ENCODE results near the gene ZC2HC1B. TPM values are rescaled to one million over a fixed set of nuclear protein-coding genes. Genes with fewer than 3 reads are reported as not detected.
"Not testable (repeated sequence)": the region's sequence is repeated elsewhere in the genome, so short reads cannot be mapped to it uniquely, and the experiment has no call there.

The ZC2HC1B gene
- total RNA-seq, 2 experiments from 2014 or later = not detected

DNA sequence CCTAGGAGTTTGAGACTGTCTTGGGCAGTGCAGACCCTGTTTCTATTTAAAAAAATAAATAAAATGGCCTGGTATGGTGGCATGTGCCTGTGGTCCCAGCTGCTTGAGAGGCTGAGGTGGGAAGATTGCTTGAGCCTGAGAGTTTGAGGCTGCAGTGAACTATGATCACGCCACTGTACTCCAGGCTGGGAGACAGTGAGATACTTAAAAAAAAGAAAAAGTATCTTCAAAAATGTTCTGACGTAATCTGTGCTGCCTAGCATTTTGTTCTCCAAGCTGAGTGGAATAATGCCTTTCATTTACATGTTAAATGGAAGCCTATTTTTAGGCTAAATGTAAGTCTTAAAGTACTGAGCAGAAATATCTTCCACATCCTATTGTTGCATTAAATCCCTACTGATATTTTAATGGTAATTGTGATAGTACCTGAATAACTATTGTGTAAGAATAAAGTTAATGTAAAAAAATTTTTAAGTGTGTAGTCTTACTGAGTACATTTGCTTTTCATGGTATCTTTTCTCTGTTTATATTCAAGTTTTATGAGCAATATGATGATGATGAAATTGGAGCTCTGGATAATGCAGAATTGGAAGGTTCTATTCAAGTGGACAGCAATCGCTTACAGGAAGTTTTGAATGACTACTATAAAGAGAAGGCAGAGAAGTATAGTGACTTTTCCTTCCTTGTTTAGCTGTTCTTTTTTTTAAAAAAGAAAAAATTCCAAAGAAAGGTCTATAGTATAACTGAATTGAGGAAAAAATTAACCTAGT is 4.2 kb upstream of the ZC2HC1B start:
- ChIA-PET CTCF (interaction anchor here (0.6 kb wide), 1 partner anchor 138 kb away, joined by 3 read pairs; no protein-coding TSS in a partner anchor), POLR2A (interaction anchor here (0.7 to 1.2 kb wide), 2 partner anchors 18 to 38 kb away, joined by 4 read pairs; no protein-coding TSS in a partner anchor)

DNA sequence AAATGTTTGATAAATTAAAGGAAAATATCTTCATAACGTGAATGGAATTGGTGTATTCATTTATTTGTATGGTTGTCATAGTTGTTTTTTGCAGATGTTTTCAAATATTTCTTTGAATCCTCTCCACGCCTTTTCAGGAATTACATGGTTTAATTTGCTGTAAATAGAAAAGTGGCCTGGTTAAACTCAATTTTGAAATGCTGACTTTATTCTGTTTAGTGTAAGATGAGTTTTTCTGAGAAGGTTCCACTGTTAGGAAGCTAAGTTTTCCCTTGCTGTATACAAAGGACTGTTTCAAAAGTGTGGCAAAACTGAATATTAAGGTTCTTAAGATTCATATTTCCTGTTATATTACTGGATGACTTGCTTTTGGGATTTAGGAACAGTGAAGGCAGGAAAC is 503 bp upstream of the ZC2HC1B start:
- CTCF ChIA-PET = no interaction called here
- POLR2A ChIA-PET = no interaction called here

DNA sequence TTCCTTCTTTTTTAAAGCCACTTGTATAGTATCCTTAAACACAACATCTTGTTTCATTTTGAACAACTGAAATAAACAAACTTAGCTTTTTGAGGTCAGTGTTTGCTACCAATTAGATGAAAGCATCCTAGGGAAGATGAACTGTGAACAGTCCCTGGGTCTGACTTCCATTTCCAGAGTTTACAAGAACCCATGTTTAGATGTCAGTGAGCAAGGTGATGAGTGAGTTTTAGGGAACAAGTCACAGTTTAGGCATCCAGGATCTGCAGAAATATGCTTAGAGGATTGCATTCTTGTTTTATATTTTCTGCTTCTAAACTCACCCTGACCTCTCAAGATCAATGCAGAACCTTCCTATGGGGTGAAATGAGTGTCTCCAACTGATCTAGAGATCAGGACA is 3.0 kb downstream of the ZC2HC1B start:
- POLR2A ChIA-PET = no interaction called here
- CTCF ChIA-PET = no interaction called here

DNA sequence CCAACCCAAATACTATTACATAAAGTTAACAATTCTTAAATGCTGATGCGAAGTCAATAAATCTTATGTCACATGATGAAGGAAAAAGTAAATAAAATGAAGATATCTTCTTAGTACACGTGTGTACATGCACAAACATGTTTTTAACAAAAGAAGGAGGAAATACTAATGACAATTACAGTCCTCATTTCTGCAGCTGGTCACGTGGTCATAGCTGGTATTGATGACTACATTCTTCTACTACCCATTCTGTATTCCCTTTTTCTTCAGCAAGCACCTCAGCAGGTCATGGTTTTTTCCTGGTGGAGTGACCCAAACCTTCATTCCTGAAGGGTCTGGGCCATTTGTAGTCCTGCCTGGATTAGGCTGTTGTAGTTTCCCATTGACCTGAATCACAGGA is 4.5 kb downstream of the ZC2HC1B start:
- CTCF ChIA-PET, POLR2A ChIA-PET: not testable (repeated sequence)

DNA sequence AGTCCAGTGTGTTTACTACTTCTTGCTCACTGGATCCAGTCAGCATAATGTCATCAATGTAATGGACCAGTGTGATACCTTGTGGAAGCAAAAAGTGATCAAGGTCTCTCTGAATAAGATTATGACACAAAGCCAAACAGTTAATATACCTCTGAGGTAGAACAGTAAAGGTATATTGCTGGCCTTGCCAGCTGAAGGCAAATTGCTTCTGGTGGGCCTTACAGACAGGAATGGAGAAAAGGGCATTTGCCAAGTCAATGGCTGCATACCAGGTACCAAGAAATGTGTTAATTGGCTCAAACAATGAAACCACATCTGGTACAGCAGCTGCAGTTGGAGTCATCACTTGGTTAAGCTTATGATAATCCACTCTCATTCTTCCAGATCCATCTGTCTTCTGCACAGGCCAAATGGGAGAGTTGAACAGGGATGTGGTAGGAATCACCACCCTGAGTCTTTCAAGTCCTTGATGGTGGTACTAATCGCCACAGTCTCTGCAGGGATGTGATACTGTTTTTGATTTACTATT is 7.0 kb downstream of the ZC2HC1B start:
- POLR2A ChIA-PET = not testable (repeated sequence)
- CTCF ChIA-PET = interaction anchor here (1.3 kb wide), 1 partner anchor 142 kb away, joined by 3 read pairs; no protein-coding TSS in a partner anchor

DNA sequence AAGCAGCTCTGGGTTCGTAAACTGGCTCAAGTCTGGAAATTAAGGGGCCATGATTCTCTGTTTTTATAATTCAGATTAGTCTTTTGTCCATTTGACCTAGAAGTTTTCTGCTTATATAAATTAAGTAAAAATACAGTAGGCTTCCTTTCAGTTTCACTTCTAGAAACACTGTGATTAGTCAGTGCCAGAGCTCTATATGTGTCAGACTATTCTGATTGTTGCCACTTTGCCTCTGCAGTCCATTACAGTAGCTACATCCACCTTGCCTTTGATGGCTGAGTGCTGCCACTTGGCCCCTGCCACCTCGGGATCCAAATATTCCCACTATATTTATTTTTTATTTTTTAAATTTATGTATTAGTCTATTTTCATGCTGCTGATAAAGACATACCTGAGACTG is 7.9 kb downstream of the ZC2HC1B start:
- CTCF ChIA-PET = no interaction called here
- POLR2A ChIA-PET = interaction anchor here (0.6 kb wide), 1 partner anchor 223 kb away, joined by 3 read pairs; the partner anchor contains the start of gene SF3B5

DNA sequence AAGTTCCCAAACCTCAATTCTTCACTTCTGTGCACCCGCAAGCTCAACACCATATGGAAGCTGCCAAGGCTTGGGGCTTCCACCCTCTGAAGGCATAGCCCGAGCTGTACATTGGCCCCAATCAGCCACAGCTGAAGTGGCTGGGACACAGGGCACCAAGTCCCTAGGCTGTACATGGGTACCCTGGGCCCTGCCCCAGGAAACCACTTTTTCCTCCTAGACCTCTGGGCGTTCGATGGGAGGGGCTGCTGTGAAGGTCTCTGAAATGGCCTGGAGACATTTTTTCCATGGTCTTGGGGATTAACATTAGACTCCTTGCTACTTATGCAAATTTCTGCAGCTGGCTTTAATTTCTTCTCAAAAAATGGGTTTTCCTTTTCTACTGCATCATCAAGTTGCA is 9.3 kb downstream of the ZC2HC1B start:
- POLR2A ChIA-PET = not testable (repeated sequence)

DNA sequence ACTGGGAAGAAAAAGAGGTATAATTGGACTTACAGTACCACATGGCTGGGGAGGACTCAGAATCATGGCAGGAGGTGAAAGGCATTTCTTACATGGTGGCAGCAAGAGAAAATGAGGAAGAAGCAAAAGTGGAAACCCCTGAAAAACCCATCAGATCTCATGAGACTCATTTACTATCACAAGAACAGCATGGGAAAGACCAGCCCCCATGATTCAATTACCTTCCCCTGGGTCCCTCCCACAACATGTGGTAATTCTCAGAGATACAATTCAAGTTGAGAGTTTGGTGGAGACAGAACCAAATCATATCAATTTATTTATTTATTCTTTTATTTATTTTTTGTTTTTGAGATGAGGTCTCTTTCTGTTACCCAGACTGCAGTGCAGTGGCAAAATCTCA is 10.2 kb downstream of the ZC2HC1B start:
- CTCF ChIA-PET, POLR2A ChIA-PET: not testable (repeated sequence)

More for the DNA sequence above, 9.3 kb downstream of the ZC2HC1B start:
- CTCF ChIA-PET = not testable (repeated sequence)

DNA sequence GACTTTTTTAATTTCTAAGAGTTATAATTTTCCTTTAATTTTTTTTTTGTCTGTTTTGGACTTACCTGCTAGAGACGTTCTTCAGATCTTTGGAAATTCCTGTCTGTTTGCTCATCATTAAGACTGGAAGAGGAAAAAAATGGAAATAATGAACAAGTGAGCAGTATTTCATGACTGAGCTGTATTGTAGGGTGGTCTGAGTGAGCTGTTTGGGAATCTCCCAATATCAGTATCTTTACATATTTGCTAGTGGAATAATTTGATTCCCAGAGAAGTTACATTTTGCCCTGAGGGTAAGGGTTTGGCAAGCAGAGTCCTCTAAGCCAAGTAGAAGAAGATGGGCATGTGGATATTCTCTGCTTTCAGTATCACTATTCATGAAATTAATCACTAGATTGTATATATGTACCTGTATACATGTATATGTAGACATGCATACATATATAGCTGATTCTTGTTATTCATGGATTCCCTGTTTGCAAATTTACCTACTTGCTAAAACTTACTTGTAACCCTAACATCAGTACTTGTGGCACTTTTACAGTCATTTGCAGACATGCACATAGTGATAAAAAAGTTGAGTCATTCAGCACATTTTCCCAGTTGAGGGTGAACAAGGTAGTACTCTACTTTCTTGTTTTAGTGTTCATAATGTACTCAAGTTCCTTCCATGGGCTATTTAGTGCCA is 13.5 kb downstream of the ZC2HC1B start:
- ChIA-PET CTCF (no interaction called here), POLR2A (interaction anchor here (0.5 kb wide), 1 partner anchor 17 kb away, joined by 4 read pairs; no protein-coding TSS in a partner anchor)

DNA sequence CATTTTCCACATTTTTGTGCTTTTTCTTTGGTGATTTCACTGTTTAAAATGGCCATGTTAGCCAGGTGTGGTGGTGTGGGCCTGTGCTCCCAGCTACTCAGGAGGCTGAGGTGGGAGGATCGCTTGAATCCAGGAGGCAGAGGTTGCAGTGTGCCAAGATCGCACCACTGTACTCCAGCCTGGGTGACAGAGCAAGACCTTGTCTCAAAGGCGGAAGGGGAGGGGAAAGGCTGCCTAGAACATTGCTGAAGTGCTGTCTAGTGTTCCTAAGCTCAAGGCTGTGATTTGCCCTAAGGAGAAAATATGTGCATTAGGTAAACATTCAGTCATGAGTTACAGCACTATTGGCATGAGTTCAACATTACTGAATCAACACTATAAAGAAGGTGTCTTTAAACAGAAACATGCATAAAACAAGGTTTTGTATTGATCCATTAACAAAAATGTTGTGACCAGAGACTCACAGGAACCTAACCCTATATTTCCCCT is 14.0 kb downstream of the ZC2HC1B start:
- POLR2A ChIA-PET = interaction anchor here (0.5 kb wide), 1 partner anchor 18 kb away, joined by 4 read pairs; no protein-coding TSS in a partner anchor

DNA sequence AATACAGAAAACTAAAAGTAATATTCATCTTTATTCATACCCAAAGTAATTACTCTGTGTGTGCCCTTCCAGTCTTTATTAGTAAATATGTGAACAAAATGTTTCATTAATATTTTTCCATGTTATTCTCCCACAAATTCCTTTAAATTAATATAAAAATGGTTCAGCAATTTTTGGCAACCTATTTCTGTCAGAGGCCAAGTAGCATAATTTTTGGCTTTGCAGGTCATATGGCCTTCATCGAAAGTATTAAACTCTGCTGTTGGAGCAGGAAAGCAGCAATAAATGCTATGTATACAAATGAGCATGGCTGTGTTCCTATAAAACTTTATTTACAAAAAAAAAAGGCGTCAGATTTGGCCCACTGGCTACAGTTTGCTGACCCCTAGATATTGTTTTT is 16.1 kb downstream of the ZC2HC1B start:
- CTCF ChIA-PET = no interaction called here

More for the DNA sequence above, 14.0 kb downstream of the ZC2HC1B start:
- CTCF ChIA-PET = no interaction called here

DNA sequence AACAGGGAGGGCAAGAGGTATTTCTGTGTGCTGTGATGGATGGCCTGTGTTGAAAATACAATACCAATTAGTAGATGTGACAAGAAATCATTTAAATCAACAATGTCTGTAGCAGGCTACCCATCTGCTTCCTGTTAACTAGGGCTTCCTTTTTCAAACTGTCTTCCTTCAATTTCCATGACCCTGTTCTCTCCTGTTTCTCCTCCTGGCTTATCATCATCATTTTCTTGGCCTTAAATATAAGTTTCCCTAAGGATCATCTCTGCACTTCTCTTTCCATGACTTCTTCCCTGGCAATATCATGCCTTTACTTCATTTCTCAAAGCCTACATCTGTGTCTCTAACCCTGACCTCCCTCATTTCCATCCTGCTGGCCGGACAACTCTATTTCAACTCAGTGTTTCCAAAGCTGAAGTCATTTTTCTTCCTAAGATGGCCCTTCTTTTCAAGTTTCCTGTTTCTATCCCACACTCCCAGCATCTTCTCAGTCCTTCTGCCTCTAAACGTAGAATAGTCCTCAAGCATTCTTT is 18.2 kb downstream of the ZC2HC1B start:
- POLR2A ChIA-PET = no interaction called here

More for the DNA sequence above, 16.1 kb downstream of the ZC2HC1B start:
- POLR2A ChIA-PET = no interaction called here

DNA sequence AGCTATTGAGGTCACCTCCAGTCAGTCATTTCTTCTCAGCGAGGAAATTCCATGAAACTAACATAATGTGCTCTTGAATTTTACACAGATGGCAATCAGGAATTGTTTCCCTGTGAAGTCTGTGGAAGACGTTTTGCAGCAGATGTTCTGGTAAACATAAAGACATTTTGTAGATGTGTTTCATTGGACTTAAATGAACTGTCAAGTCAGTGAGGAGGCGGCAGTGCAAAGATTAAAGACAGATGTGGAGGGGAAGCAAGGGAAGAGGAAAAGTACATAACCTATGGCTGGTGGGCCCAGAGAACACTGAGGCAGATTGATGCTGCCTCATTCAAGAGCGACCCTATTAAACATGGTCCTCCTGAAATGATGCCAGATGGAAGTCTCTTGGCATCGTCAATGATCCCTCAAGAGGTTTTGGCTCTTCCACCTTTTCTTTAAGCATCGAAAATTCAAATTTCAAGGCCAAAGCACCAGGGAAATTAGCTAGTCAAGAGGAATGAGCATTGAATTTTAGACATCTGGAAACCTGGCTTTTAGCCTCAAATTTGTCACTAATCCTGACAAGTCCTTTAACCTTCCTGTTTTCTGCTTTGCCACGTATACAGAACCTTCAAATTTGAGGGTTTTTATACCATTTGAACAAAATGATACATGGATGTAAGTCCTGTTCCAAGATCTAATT is 20.1 kb downstream of the ZC2HC1B start:
- POLR2A ChIA-PET = no interaction called here
- CTCF ChIA-PET = no interaction called here

More for the DNA sequence above, 18.2 kb downstream of the ZC2HC1B start:
- CTCF ChIA-PET = no interaction called here

DNA sequence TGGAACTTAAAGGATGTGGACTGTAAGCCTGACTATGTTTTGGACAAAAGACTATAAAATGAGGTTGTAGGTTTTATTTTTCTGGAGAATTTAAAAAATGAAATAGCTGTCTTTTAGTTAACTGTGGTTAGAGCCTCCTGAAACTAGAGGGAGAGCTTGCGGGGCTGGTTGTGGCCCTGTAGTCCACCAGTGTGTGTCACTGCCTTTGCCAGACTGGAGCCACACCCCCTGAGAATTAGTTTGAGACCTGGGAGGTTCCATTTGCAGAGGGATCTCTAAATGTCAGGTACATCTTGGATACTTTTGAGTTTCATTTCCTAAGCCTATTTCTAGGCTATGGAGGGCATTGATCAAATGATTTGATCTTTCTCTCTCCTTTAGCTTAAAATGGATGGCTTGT is 20.8 kb downstream of the ZC2HC1B start:
- ChIA-PET CTCF (no interaction called here), POLR2A (no interaction called here)

DNA sequence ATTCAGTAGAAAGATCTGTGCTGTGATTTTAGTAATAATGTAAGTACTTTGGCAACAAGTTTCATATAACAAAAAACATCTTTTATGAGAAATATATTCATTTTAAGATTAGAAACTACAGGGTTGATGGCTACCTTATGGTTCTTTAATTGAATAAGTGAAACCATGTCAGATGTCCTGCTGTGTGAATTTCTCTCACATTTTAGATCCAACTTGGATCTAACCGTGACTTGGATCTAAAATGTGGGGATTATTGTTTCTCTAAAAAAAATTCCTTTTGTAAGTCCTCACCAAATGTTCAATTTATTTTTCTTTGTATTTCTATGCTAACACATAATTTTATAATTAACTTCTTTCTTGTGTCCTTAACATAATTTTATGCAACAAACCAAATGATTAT is 30.4 kb downstream of the ZC2HC1B start:
- CTCF ChIA-PET = no interaction called here
- POLR2A ChIA-PET = no interaction called here

DNA sequence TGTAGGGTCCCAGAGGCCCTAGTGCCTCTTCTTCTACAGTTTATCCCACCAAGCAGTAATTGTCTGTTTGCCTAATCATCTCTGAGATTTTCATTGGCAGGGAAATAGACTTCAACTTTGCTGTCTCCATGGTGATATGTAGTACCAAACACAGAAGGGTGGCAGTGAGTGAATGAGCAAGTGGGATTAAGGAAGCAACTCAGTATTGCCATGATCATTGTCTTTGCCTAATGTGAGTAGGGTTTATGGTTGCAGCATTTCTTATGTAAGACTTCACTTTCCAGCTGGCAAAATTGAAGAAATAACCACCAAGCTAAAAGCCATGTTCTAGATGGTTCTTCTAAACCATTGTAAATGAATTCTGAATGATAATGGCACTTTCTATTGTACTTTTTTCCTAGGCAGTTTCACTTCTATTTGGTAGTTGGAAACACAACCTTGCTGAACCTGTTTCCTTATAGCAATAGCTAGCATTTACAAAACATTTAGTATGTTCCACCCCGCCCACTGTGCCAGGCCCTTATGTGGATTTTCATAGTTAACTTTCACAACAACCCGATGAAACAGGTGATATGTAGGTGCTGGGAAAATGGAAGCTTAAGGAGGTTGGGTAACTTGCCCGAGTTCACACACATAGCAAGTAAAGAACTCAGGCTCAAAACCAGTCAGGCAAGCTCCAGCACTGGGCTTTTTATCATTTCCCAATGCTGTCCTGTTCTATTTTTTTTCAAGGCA is 32.0 kb downstream of the ZC2HC1B start:
- CTCF ChIA-PET = interaction anchor here (0.6 kb wide), 1 partner anchor 198 kb away, joined by 3 read pairs; no protein-coding TSS in a partner anchor
- POLR2A ChIA-PET = no interaction called here

DNA sequence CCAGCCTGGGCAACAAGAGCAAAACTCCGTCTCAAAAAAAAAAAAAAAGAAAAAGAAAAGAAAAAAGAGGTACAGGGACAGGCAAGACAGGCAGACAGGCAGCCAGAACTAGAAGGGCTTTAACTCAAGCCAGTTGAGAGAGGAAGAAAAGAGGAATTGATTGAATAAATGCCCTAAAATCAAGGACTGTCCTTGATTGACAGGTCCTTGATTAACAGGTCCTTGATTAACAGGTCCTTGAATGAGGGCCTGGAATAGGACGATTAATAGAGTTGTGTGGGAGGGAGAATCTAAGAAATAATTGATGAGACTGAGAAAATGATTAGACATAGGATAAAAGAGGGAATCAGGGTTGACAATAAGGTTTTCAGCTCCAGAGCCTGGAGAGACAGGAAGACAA is 36.1 kb downstream of the ZC2HC1B start:
- ChIA-PET POLR2A (no interaction called here), CTCF (no interaction called here)

DNA sequence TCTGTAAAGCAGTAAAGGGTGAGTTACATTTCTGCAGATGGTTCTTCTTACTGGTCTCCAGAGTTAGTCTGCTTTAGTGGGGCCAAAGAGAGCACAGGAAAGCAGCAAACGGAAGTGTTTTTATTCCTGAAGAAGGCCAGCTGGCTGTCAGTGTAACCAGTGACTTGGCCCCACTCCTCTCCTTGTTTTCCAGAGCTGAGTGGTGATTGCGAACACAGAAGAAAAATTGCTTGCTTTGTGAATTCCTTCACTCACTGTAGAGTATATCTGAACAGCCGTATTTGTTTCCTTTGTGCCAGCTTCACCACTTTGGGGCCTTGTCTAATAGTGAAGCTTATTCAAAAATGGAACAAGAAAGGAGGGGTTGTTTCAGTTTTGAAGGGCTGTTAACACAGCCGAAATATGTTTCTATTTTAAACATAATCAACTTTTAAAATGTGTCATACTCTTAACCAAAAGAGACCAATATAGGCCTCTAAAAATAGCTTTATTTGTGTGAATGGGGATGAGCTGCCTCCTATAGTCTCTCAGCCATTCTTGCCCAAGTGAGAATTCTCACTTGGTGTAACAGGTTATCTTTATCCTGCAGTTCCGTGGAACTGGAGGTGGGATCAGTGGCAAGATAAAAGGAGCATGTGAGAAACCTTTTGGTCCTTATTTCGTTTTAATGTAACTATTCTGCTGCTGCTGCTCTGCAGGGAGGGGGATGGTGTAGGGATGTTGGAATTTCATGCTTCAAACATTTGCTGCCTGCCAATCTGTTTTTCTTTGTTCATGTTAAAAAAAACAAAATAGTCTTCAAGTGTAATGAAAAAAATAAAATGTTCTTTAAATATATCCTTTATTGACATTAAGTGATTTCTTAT is 37.8 kb downstream of the ZC2HC1B start:
- ChIA-PET POLR2A (no interaction called here), CTCF (interaction anchor here (0.5 kb wide), 1 partner anchor 36 kb away, joined by 3 read pairs; no protein-coding TSS in a partner anchor)
